ENCODE results near the gene AKR7A3. TPM values are rescaled to one million over a fixed set of nuclear protein-coding genes. Genes with fewer than 3 reads are reported as not detected.

AKR7A3 gene
- total RNA-seq, 1 donor from 2014 or later, result 0.20 TPM

DNA sequence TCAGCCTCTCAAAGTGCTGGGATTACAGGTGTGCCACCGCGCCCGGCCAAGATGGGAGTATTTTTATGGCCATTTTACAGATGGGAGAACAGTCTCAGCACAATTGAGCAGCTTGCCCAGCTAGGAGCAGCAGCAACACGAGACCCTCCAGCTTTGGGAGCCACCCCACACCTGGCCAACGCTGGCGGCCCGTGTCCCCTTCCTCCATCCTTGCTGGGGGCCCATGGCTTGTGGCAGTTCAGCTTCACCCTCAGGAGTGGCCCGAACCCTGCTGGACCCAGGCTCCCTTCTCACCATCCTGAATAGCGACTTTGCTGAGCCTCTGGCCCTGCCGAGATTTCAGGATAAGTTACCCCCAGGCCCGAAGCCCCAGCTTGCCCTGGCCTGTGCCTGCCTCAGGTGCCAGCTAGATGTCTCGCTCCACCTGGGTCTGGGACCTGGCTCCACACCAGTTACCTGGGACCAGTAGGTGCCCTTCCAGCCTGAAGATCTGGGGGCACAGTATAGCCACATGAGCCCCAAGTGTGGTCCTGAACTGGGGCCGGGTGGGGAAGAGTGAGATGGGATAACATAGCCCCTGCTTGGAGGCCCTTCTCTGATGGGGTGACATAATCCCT is 42.8 kb upstream of the AKR7A3 start:
- H3K9ac ChIP-seq (ENCODE audit: low read length), result no peak overlapping the region
- no peak overlapping the region for H3K27ac ChIP-seq (ENCODE audit: low read depth, low read length)
- H3K79me2 ChIP-seq (ENCODE audit: insufficient read depth, low read length), result no peaks in the 10 kb centered on the region
- Mint-ChIP-seq H3K36me3 (ENCODE audit: low read depth, unreplicated experiment) (peaks cover 6% of the 10 kb centered on the region), H3K4me3 (ENCODE audit: unreplicated experiment) (no peak overlapping the region), H3K27ac (ENCODE audit: unreplicated experiment) (no peak overlapping the region), H3K4me1 (ENCODE audit: low read depth, unreplicated experiment) (peaks cover 9% of the 10 kb centered on the region), H3K27me3 (ENCODE audit: low read depth, unreplicated experiment) (no peaks in the 10 kb centered on the region), H3K9me3 (ENCODE audit: unreplicated experiment) (no peaks in the 10 kb centered on the region)
- H4K20me1 ChIP-seq (ENCODE audit: insufficient read depth, low read length), result peaks cover 23% of the 10 kb centered on the region
- H3K4me3 ChIP-seq (ENCODE audit: insufficient read depth, low read depth, low read length), result no peak overlapping the region
- no peak overlapping the region for H2AFZ ChIP-seq (ENCODE audit: low read depth, low read length)
- no peak for DNase-seq (ENCODE audit: low read depth)
- peaks cover 1% of the 10 kb centered on the region for H3K4me1 ChIP-seq (ENCODE audit: insufficient read depth, low read length)
- no peaks in the 10 kb centered on the region for H3K9me3 ChIP-seq (ENCODE audit: insufficient read depth, low read depth, low read length)
- TF ChIP-seq EZH2 (IDR thresholded peaks at IDR 0.05; ENCODE audit: insufficient read depth, low read length), result no peak
- TF ChIP-seq, protein P1, sequence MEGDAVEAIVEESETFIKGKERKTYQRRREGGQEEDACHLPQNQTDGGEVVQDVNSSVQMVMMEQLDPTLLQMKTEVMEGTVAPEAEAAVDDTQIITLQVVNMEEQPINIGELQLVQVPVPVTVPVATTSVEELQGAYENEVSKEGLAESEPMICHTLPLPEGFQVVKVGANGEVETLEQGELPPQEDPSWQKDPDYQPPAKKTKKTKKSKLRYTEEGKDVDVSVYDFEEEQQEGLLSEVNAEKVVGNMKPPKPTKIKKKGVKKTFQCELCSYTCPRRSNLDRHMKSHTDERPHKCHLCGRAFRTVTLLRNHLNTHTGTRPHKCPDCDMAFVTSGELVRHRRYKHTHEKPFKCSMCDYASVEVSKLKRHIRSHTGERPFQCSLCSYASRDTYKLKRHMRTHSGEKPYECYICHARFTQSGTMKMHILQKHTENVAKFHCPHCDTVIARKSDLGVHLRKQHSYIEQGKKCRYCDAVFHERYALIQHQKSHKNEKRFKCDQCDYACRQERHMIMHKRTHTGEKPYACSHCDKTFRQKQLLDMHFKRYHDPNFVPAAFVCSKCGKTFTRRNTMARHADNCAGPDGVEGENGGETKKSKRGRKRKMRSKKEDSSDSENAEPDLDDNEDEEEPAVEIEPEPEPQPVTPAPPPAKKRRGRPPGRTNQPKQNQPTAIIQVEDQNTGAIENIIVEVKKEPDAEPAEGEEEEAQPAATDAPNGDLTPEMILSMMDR (IDR thresholded peaks at IDR 0.05; ENCODE audit: insufficient read depth, low read depth, low read length), result no peak
- H3K4me2 ChIP-seq (ENCODE audit: low read length), result no peak overlapping the region
- FAIRE-seq, result no peak
- H3K27me3 ChIP-seq (ENCODE audit: insufficient read depth, low read length), result no peaks in the 10 kb centered on the region
- H3K36me3 ChIP-seq (ENCODE audit: insufficient read depth, low read length), result peaks cover 4% of the 10 kb centered on the region

DNA sequence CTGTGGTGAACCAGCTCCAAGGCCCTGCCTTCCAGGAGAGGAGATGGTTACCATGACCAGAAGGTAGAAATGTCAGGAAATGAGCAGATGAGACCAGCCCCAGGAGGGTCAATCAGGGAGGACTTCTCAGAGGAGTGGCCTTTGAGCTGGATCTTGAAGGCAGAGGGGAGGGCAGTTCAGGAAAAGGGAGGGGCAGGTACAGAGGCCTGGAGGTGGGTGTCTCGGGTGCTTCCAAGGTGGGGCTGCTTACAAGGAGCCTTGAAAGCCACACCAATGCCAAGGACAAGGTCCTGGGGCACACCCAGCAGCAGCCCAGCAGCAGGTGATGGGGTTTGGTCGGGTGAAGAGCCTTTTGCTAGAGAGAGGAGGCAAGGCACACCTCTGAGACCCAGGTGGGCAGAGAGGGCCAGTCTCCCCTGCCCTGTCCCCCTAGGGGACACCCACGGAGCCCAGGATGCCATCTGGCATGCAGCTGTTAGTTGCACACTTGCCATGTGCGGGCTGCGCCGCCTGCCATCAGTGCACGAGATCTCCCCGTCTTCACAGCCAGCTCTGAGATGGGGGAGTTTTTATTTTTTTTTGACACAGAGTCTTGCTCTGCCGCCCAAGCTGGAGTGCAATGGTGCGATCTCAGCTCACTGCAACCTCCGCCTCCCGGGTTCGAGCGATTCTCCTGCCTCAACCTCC is 42.0 kb upstream of the AKR7A3 start:
- no peak overlapping the region for H3K4me3 ChIP-seq (ENCODE audit: insufficient read depth, low read depth, low read length)
- no peak overlapping the region for H2AFZ ChIP-seq (ENCODE audit: low read depth, low read length)
- H3K9ac ChIP-seq (ENCODE audit: low read length), result no peak overlapping the region
- H3K4me3 Mint-ChIP-seq (ENCODE audit: unreplicated experiment), result no peak overlapping the region
- H3K27ac Mint-ChIP-seq (ENCODE audit: unreplicated experiment), result no peak overlapping the region
- no peak overlapping the region for H3K4me2 ChIP-seq (ENCODE audit: low read length)
- no peaks in the 10 kb centered on the region for H3K27me3 Mint-ChIP-seq (ENCODE audit: low read depth, unreplicated experiment)
- DNase-seq (ENCODE audit: low read depth) (no peak), FAIRE-seq (no peak)
- TF ChIP-seq, protein P1 (IDR thresholded peaks at IDR 0.05; ENCODE audit: insufficient read depth, low read depth, low read length), result no peak
- TF ChIP-seq EZH2 (IDR thresholded peaks at IDR 0.05; ENCODE audit: insufficient read depth, low read length), result no peak
- H3K9me3 ChIP-seq (ENCODE audit: insufficient read depth, low read depth, low read length), result no peaks in the 10 kb centered on the region
- H3K27ac ChIP-seq (ENCODE audit: low read depth, low read length), result no peak overlapping the region
- peaks cover 4% of the 10 kb centered on the region for H3K36me3 ChIP-seq (ENCODE audit: insufficient read depth, low read length)
- H3K79me2 ChIP-seq (ENCODE audit: insufficient read depth, low read length), result no peaks in the 10 kb centered on the region
- H4K20me1 ChIP-seq (ENCODE audit: insufficient read depth, low read length), result peaks cover 25% of the 10 kb centered on the region
- no peaks in the 10 kb centered on the region for H3K9me3 Mint-ChIP-seq (ENCODE audit: unreplicated experiment)
- H3K36me3 Mint-ChIP-seq (ENCODE audit: low read depth, unreplicated experiment), result peaks cover 7% of the 10 kb centered on the region
- H3K27me3 ChIP-seq (ENCODE audit: insufficient read depth, low read length), result no peaks in the 10 kb centered on the region
- peaks cover 3% of the 10 kb centered on the region for H3K4me1 Mint-ChIP-seq (ENCODE audit: low read depth, unreplicated experiment)
- H3K4me1 ChIP-seq (ENCODE audit: insufficient read depth, low read length), result no peaks in the 10 kb centered on the region

DNA sequence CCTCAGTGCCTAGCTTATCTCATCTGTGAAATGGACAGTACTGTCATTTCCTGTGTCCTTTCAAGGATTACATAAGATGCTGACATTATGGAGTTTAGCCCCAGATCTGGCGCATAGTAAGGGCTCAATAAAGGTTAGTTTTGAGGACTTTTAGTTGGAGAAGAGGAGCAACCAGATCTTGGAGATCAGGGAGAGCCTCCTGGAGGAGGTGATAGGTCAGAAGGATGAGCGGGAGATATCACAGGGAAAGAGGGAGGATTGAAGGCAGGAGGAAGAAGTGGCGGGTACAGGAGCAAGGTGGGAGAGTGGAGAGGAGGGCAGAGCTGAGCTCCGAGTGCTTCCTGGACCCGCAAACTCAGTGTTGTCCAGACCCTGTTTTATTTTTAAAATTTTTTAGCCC is 41.0 kb upstream of the AKR7A3 start:
- Histone ChIP-seq H3K36me3 (ENCODE audit: insufficient read depth, low read length) (peaks cover 4% of the 10 kb centered on the region), H3K79me2 (ENCODE audit: insufficient read depth, low read length) (no peaks in the 10 kb centered on the region), H3K4me2 (ENCODE audit: low read length) (no peak overlapping the region), H3K27ac (ENCODE audit: low read depth, low read length) (no peak overlapping the region), H3K27me3 (ENCODE audit: insufficient read depth, low read length) (no peaks in the 10 kb centered on the region), H2AFZ (ENCODE audit: low read depth, low read length) (no peak overlapping the region), H4K20me1 (ENCODE audit: insufficient read depth, low read length) (peaks cover 22% of the 10 kb centered on the region), H3K9ac (ENCODE audit: low read length) (no peak overlapping the region), H3K4me1 (ENCODE audit: insufficient read depth, low read length) (no peaks in the 10 kb centered on the region), H3K9me3 (ENCODE audit: insufficient read depth, low read depth, low read length) (no peaks in the 10 kb centered on the region), H3K4me3 (ENCODE audit: insufficient read depth, low read depth, low read length) (no peak overlapping the region)
- H3K36me3 Mint-ChIP-seq (ENCODE audit: low read depth, unreplicated experiment), result peaks cover 7% of the 10 kb centered on the region
- H3K4me3 Mint-ChIP-seq (ENCODE audit: unreplicated experiment), result peak overlapping the region; percentile 47
- no peak overlapping the region for H3K27ac Mint-ChIP-seq (ENCODE audit: unreplicated experiment)
- no peaks in the 10 kb centered on the region for H3K9me3 Mint-ChIP-seq (ENCODE audit: unreplicated experiment)
- TF ChIP-seq, protein P1 (IDR thresholded peaks at IDR 0.05; ENCODE audit: insufficient read depth, low read depth, low read length), result no peak
- no peak for TF ChIP-seq EZH2 (IDR thresholded peaks at IDR 0.05; ENCODE audit: insufficient read depth, low read length)
- H3K27me3 Mint-ChIP-seq (ENCODE audit: low read depth, unreplicated experiment), result no peaks in the 10 kb centered on the region
- FAIRE-seq (no peak), DNase-seq (ENCODE audit: low read depth) (no peak)
- peaks cover 3% of the 10 kb centered on the region for H3K4me1 Mint-ChIP-seq (ENCODE audit: low read depth, unreplicated experiment)

Data from astrocyte (in vitro differentiated cells and primary cell).